HCT116 (cell line): ENCODE results near the gene ACTN1. TPM values are rescaled to one million over a fixed set of nuclear protein-coding genes. Genes with fewer than 3 reads are reported as not detected.

Experiments
- ATAC-seq: fragments of 200-7000 bp; cut with Tn5 transposase; 2 replicates; pipeline ENCODE4 v1.9.1; 2020; ENCODE audit warnings: mild to moderate bottlenecking, moderate library complexity
- BruUV-seq: library from RNA; stranded (reverse); fragments of 400-500 nt; replicated peaks from 2 replicates; lab custom pipeline; 2021; lab: Mats Ljungman, UMichigan
- CTCF ChIA-PET: fragments of 300-600 bp; sonication (Branson Sonifier 250); formaldehyde crosslinking; loops from one replicate; lab custom pipeline; 2021; ENCODE audit warnings: antibody characterized with exemption; lab: Charles Lee
- POLR2A ChIA-PET: fragments of 300-600, 350-600 bp; sonication (Branson Sonifier 250); formaldehyde crosslinking; loops from one replicate; lab custom pipeline; 2021; ENCODE audit warnings: antibody characterized with exemption; lab: Charles Lee
- RAD21 ChIA-PET, 2 experiments: fragments of 300-600 bp; sonication (Branson Sonifier 250); formaldehyde crosslinking; loops; one replicate each; lab custom pipeline; 2023; ENCODE audit warnings: low total read pairs in 2 of 2; ENCODE audit not compliant: uncharacterized antibody in 2 of 2, unreplicated experiment in 2 of 2, low non-redundant PET in 1 of 2; lab: Charles Lee
- DNase-seq: peaks from one replicate; pipeline ENCODE4 v3.0.0-alpha.2; 2010; ENCODE audit warnings: low read depth, low spot score
- H2AFZ ChIP-seq: fragments of 200-600 bp; shearing (Covaris generic), sonication (generic); 2 replicates; pipeline ENCODE4 v1.6.1; 2017; ENCODE audit warnings: low read depth, mixed run types, mixed read lengths, antibody characterized with exemption, low read length; ENCODE audit not compliant: poor library complexity, severe bottlenecking
- H3K27ac ChIP-seq: 2 replicates; pipeline ENCODE4 v1.5.1; 2012; ENCODE audit warnings: low read depth, low read length
- H3K27me3 ChIP-seq: fragments of 200-600 bp; sonication (generic); 2 replicates; pipeline ENCODE4 v1.6.1; 2016; ENCODE audit warnings: mixed run types, low read length, mixed read lengths; ENCODE audit not compliant: insufficient read depth
- H3K36me3 ChIP-seq, 2 experiments: fragments of 200-500 bp in 1 of 2; fragments of 200-600 bp in 1 of 2; sonication (Bioruptor generic) in 1 of 2; sonication (generic) in 1 of 2; 2 replicates each; pipeline versions ENCODE4 v1.5.1 to v1.6.1; 2014 to 2016; ENCODE audit warnings: low read length in 2 of 2, inconsistent platforms in 1 of 2, mixed read lengths in 1 of 2, mixed run types in 1 of 2; ENCODE audit not compliant: insufficient read depth in 2 of 2, control insufficient read depth in 1 of 2
- H3K4me1 ChIP-seq, 2 experiments: fragments of 200-600 bp in 1 of 2; sonication (generic) in 1 of 2; 2 replicates each; pipeline versions ENCODE4 v1.5.1 to v1.6.1; 2012 to 2017; ENCODE audit warnings: low read length in 2 of 2, inconsistent platforms in 1 of 2, mild to moderate bottlenecking in 1 of 2, mixed read lengths in 1 of 2, mixed run types in 1 of 2, moderate library complexity in 1 of 2; ENCODE audit not compliant: insufficient read depth in 2 of 2, control insufficient read depth in 1 of 2
- H3K4me2 ChIP-seq: fragments of 200-600 bp; sonication (generic); 2 replicates; pipeline ENCODE4 v1.6.1; 2017; ENCODE audit warnings: mixed run types, low read length, mixed read lengths
- H3K4me3 ChIP-seq, 2 experiments: fragments of 200-600 bp in 1 of 2; sonication (generic) in 1 of 2; replicated peaks in 1 of 2; 2 replicates each; pipeline ENCODE4 v1.5.1; 2011 to 2016; ENCODE audit warnings: low read length in 2 of 2, control low read depth in 1 of 2, low read depth in 1 of 2, mild to moderate bottlenecking in 1 of 2, mixed read lengths in 1 of 2, mixed run types in 1 of 2
- H3K79me2 ChIP-seq: fragments of 200-600 bp; sonication (generic); 2 replicates; pipeline ENCODE4 v1.6.1; 2017; ENCODE audit warnings: mild to moderate bottlenecking, mixed run types, low read length, moderate library complexity, mixed read lengths; ENCODE audit not compliant: insufficient read depth
- H3K9ac ChIP-seq: fragments of 200-600 bp; sonication (generic); 2 replicates; pipeline ENCODE4 v1.6.1; 2016; ENCODE audit warnings: low read length, mixed read lengths
- H3K9me2 ChIP-seq: fragments of 200-600 bp; sonication (generic), shearing (Covaris generic); 2 replicates; pipeline ENCODE4 v1.6.1; 2017; ENCODE audit warnings: mixed run types, mild to moderate bottlenecking, moderate library complexity; ENCODE audit not compliant: insufficient read depth
- H3K9me3 ChIP-seq, 2 experiments: fragments of 200-500 bp in 1 of 2; fragments of 200-600 bp in 1 of 2; sonication (Bioruptor generic) in 1 of 2; sonication (generic) in 1 of 2; 2 replicates each; pipeline ENCODE4 v1.6.1; 2014 to 2017; ENCODE audit warnings: low read length in 2 of 2, mixed read lengths in 2 of 2, inconsistent platforms in 1 of 2, low read depth in 1 of 2, mild to moderate bottlenecking in 1 of 2, mixed run types in 1 of 2, moderate library complexity in 1 of 2; ENCODE audit not compliant: control insufficient read depth in 1 of 2, insufficient read depth in 1 of 2
- H4K20me1 ChIP-seq: fragments of 200-600 bp; sonication (generic), shearing (Covaris generic); 2 replicates; pipeline ENCODE4 v1.6.1; 2017; ENCODE audit warnings: mixed run types, mild to moderate bottlenecking, moderate library complexity; ENCODE audit not compliant: insufficient read depth
- CBX3 ChIP-seq: IDR thresholded peaks from 2 replicates; pipeline ENCODE4 v1.6.1; 2012; ENCODE audit warnings: low read depth
- CEBPB ChIP-seq: IDR thresholded peaks from 2 replicates; pipeline ENCODE4 v1.6.1; 2012; ENCODE audit warnings: low read depth
- EGR1 ChIP-seq: IDR thresholded peaks from 2 replicates; pipeline ENCODE4 v1.6.1; 2012; ENCODE audit warnings: low read depth
- POLR2AphosphoS5 ChIP-seq: IDR thresholded peaks from 2 replicates; pipeline ENCODE4 v1.6.1; 2011; ENCODE audit warnings: mild to moderate bottlenecking, low read depth, low read length, moderate library complexity
- ZNF274 ChIP-seq: fragments of 200-500 bp; sonication (Bioruptor generic); IDR thresholded peaks from 2 replicates; pipeline ENCODE4 v1.6.1; 2014; ENCODE audit warnings: mild to moderate bottlenecking, low read depth, low read length, inconsistent platforms
- intact Hi-C: fragments of 100-400 bp; cut with micrococcal nuclease; formaldehyde crosslinking; loops from 2 replicates; pipeline ENCODE4 v1.10.0; 2022
- total RNA-seq: library from RNA; stranded (reverse); gene quantifications from one replicate; pipeline ENCODE4 v1.2.1, GENCODE V29; 2021; ENCODE audit not compliant: unreplicated experiment

The ACTN1 gene
- total RNA-seq, 1 experiment from 2014 or later: 123 TPM

- peaks cover 0 to 2% of the 10 kb centered on the region in 2 experiments; a peak in 1 of 4 replicates for H3K36me3 ChIP-seq
- H2AFZ ChIP-seq: no peak overlapping the region
- TF ChIP-seq EGR1: no peak
- TF ChIP-seq CEBPB: no peak
- TF ChIP-seq CBX3: no peak
- TF ChIP-seq, all 23 proteins: peak for 0
- H3K9me2 ChIP-seq: no peaks in the 10 kb centered on the region
- H3K27ac ChIP-seq: no peak overlapping the region
- no TSS peak for BruUV-seq
- POLR2A ChIA-PET: interaction anchor here (0.6 to 0.8 kb wide), 2 partner anchors 18 to 459 kb away, joined by 3 read pairs; no protein-coding TSS in a partner anchor
- H3K9me3 ChIP-seq: no peaks in the 10 kb centered on the region
- intact Hi-C loops: no loop called here
- H3K4me2 ChIP-seq: no peak overlapping the region
- H4K20me1 ChIP-seq: 0 out of 2 replicates have a peak, but pooled peaks cover 3% of the 10 kb centered on the region
- DNase-seq (no peak), ATAC-seq (no peak)
- H3K27me3 ChIP-seq: no peaks in the 10 kb centered on the region
- H3K79me2 ChIP-seq: peaks cover 73% of the 10 kb centered on the region
- H3K4me3 ChIP-seq: no peak overlapping the region
- CTCF ChIA-PET: interaction anchor here (0.6 to 1.3 kb wide), 4 partner anchors 10 to 159 kb away, joined by 3 read pairs; no protein-coding TSS in a partner anchor
- RAD21 ChIA-PET: interaction anchor here in 1 of 2 experiments (0.5 kb wide), 1 partner anchor 21 kb away, joined by 4 read pairs; no protein-coding TSS in a partner anchor
- H3K9ac ChIP-seq: no peak overlapping the region
- peaks cover 5 to 9% of the 10 kb centered on the region in 2 experiments; a peak in 2 of 4 replicates for H3K4me1 ChIP-seq
Measured at GRCh38 chr14:68932231-68932630, 46.9 kb downstream of the ACTN1 start.

DNA sequence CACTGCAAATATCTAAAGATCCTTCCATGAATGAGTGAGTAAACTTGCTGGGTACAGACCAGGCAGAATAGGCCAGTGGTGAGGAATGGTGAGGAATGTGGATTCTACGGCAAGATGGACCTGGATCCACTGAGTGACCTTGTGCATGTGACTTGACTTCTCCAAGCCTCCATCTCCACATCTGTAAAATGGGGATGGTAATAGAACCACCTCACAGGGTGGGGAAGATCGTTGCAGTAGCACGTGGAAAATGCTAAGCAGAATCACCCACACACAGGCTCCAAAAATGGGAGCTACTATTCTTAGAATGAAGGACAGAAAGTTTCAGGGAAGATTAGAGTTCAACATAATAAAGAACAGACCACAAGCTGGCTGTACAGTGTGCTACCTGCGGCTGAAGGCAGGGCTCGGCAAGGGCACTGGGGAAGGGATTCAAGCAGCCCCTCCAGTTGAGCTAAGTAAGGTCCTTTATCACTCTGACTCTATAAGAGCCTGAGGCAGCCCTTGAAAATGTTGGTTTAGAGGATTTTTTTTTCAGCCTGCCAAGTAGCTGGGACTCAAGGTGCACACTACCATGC is 47.5 kb downstream of the ACTN1 start:
- H4K20me1 ChIP-seq: 0 out of 2 replicates have a peak, but pooled peaks cover 3% of the 10 kb centered on the region
- no peak overlapping the region for H3K4me2 ChIP-seq
- no TSS peak for BruUV-seq
- no peaks in the 10 kb centered on the region for H3K9me2 ChIP-seq
- ChIA-PET RAD21 (interaction anchor here in 1 of 2 experiments (0.5 kb wide), 1 partner anchor 20 kb away, joined by 4 read pairs; no protein-coding TSS in a partner anchor), CTCF (interaction anchor here (0.6 to 1.3 kb wide), 4 partner anchors 9 to 160 kb away, joined by 3 read pairs; no protein-coding TSS in a partner anchor), POLR2A (interaction anchor here (0.8 kb wide), 1 partner anchor 17 kb away, joined by 3 read pairs; no protein-coding TSS in a partner anchor)
- H3K9ac ChIP-seq: no peak overlapping the region
- H3K4me3 ChIP-seq: no peak overlapping the region
- intact Hi-C loops: no loop called here
- H2AFZ ChIP-seq: no peak overlapping the region
- H3K79me2 ChIP-seq: peaks cover 73% of the 10 kb centered on the region
- TF ChIP-seq ZNF274 (no peak), EGR1 (no peak), POLR2AphosphoS5 (no peak)
- no peak overlapping the region for H3K27ac ChIP-seq
- H3K36me3 ChIP-seq: peaks cover 0 to 7% of the 10 kb centered on the region in 2 experiments; a peak in 1 of 4 replicates
- H3K27me3 ChIP-seq: no peaks in the 10 kb centered on the region
- ATAC-seq: no peak
- DNase-seq: no peak
- peaks cover 5 to 9% of the 10 kb centered on the region in 2 experiments; a peak in 2 of 4 replicates for H3K4me1 ChIP-seq
- H3K9me3 ChIP-seq: peaks cover 0 to 1% of the 10 kb centered on the region in 2 experiments; a peak in 1 of 4 replicates
